Prostate gland (tissue), 2 donors: ENCODE measurements around the gene SLA2. TPM values are rescaled to one million over a fixed set of nuclear protein-coding genes. Genes with fewer than 3 reads are reported as not detected.

Experiments used
- DNase-seq: peaks from one replicate; pipeline ENCODE4 v3.0.0-alpha.2; 2019; ENCODE audit warnings: low spot score
- H3K27ac ChIP-seq, 2 donors: fragments of 200-600 bp; sonication (generic); 2 replicates each; pipeline ENCODE4 v1.5.1; 2017 to 2019
- H3K27me3 ChIP-seq: fragments of 200-600 bp; sonication (generic); replicated peaks from 2 replicates; pipeline ENCODE4 v1.5.1; 2019; ENCODE audit not compliant: insufficient read depth
- H3K36me3 ChIP-seq, 2 donors: fragments of 200-600 bp; sonication (generic); 1 replicate in 1 of 2; 2 replicates in 1 of 2; pipeline versions ENCODE4 v1.5.1 to v1.8.1; 2017 to 2019
- H3K4me1 ChIP-seq: fragments of 200-600 bp; sonication (generic); replicated peaks from 2 replicates; pipeline ENCODE4 v1.5.1; 2019
- H3K4me3 ChIP-seq, 2 donors: fragments of 200-600 bp; sonication (generic); 2 replicates each; pipeline ENCODE4 v1.5.1; 2017 to 2019
- H3K9me3 ChIP-seq: fragments of 200-600 bp; sonication (generic); 2 replicates; pipeline ENCODE4 v1.5.1; 2017
- POLR2A ChIP-seq: fragments of 450-650 bp; IDR thresholded peaks from one replicate; pipeline ENCODE4 v1.6.1; 2016; ENCODE audit warnings: antibody characterized with exemption, mild to moderate bottlenecking
- POLR2AphosphoS5 ChIP-seq: sonication (generic); formaldehyde crosslinking; IDR thresholded peaks from one replicate; pipeline ENCODE4 v1.6.1; 2017; ENCODE audit warnings: antibody characterized with exemption
- WGBS: methylation state at CpG from one replicate; pipeline ENCODE4 v1.1.5; 2018; 5-methylcytosine and 5-hydroxymethylcytosine counted together
- intact Hi-C: fragments of 100-400 bp; cut with DNase I; formaldehyde crosslinking; loops from one replicate; pipeline ENCODE4 v1.14.2; 2022
- total RNA-seq, 2 donors: library from RNA; depleted of rRNA; stranded (reverse); fragments of >200 nt; gene quantifications; one replicate each; pipeline ENCODE4 v1.1.0, GENCODE V29; 2016
- TF ChIP-seq, protein P1 (sequence below), 4 experiments: fragments of 200-600 bp in 2 of 4; fragments of 450-650 bp in 2 of 4; sonication (generic) in 2 of 4; IDR thresholded peaks; 1 replicate in 3 of 4; 2 replicates in 1 of 4; pipeline ENCODE4 v1.5.1; 2016 to 2019; ENCODE audit warnings: antibody characterized with exemption in 4 of 4, mild to moderate bottlenecking in 2 of 4, moderate library complexity in 2 of 4

Gene SLA2
- total RNA-seq, 2 donors from 2014 or later = 0.28 to 0.73 TPM

- no peaks in the 10 kb centered on the region for H3K36me3 ChIP-seq
- H3K27me3 ChIP-seq = no peaks in the 10 kb centered on the region
- no peaks in the 10 kb centered on the region for H3K9me3 ChIP-seq
- intact Hi-C loops = no loop called here
- H3K4me1 ChIP-seq = no peaks in the 10 kb centered on the region
- no peak for DNase-seq
- H3K27ac ChIP-seq = no peak overlapping the region
- TF ChIP-seq, protein P1, sequence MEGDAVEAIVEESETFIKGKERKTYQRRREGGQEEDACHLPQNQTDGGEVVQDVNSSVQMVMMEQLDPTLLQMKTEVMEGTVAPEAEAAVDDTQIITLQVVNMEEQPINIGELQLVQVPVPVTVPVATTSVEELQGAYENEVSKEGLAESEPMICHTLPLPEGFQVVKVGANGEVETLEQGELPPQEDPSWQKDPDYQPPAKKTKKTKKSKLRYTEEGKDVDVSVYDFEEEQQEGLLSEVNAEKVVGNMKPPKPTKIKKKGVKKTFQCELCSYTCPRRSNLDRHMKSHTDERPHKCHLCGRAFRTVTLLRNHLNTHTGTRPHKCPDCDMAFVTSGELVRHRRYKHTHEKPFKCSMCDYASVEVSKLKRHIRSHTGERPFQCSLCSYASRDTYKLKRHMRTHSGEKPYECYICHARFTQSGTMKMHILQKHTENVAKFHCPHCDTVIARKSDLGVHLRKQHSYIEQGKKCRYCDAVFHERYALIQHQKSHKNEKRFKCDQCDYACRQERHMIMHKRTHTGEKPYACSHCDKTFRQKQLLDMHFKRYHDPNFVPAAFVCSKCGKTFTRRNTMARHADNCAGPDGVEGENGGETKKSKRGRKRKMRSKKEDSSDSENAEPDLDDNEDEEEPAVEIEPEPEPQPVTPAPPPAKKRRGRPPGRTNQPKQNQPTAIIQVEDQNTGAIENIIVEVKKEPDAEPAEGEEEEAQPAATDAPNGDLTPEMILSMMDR (IDR thresholded peaks at IDR 0.05) = no peak
- no peak for TF ChIP-seq POLR2A
- TF ChIP-seq POLR2AphosphoS5 = no peak
- H3K4me3 ChIP-seq = no peak overlapping the region
- WGBS = 59% methylated on average over 3 of the region's 3 CpGs
Observed at GRCh38 chr20:36646678-36647077, 682 bp upstream of the SLA2 start.

- 85% methylated on average over 7 of the region's 7 CpGs for WGBS
- intact Hi-C loops = no loop called here
- no peaks in the 10 kb centered on the region for H3K4me1 ChIP-seq
- H3K27ac ChIP-seq = no peak overlapping the region
- no peaks in the 10 kb centered on the region for H3K27me3 ChIP-seq
- no peaks in the 10 kb centered on the region for H3K36me3 ChIP-seq
- H3K4me3 ChIP-seq = no peak overlapping the region
- H3K9me3 ChIP-seq = no peaks in the 10 kb centered on the region
- TF ChIP-seq, protein P1 (IDR thresholded peaks at IDR 0.05) = no peak
- TF ChIP-seq POLR2AphosphoS5 (no peak), POLR2A (no peak)
- DNase-seq = no peak
Observed at GRCh38 chr20:36645353-36645752, 643 bp downstream of the SLA2 start.

DNA sequence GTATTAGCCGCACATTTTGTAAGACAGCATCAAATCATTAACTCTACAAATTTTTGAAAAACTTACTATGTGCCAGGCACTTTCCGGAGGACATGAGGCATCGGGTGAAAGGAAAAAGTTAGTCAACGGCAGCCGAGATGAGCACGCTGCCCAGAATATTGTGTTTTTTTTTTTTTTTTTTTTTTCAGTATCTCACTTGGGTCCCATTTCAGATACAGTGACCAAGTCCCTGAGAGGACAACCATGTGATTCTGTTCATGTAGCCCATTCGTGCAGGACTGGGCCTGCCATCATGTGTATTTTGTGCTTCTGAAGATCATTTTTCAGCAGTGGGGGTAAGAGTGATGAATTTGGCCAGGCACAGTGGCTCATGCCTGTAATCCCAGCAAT, 1.3 kb downstream of the SLA2 start:
- Histone ChIP-seq H3K27me3 (no peaks in the 10 kb centered on the region), H3K4me3 (no peak overlapping the region), H3K4me1 (no peaks in the 10 kb centered on the region), H3K36me3 (no peaks in the 10 kb centered on the region), H3K27ac (no peak overlapping the region), H3K9me3 (no peaks in the 10 kb centered on the region)
- TF ChIP-seq POLR2A = no peak
- no peak for TF ChIP-seq POLR2AphosphoS5
- WGBS = 83% methylated on average over 7 of the region's 7 CpGs
- no peak for DNase-seq
- intact Hi-C loops = no loop called here

DNA sequence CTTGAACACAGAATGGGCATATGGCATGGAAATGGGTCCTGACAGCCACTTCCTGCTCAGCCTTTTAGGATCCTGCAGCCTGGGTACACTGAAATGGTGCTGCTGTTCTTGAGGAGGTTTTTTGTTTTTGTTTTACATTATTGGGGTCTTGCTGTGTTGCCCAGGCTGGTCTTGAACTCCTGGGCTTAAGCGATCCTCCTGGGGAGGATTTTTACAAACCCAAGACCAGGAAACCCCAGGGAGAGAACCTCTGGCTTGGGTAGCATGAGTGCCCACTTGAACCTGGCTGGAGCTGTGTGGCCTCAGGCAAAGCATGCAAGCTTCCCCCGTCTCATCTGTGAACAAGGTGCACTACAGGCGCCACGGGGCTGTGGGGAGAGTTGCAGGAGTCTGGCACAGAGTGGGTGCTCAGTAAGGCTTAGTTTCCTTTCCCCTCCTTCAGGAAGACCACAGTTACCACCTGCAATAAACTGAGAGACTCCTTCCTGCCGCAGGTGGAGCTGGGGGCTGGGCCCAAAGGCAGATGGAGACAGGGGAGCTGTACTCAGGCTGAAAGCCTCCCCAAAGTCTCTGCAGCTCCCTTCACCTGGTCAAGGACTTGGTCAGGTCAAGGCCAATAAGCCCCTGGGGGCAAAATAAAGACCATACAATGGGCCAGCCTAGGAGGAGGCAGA, 1.8 kb downstream of the SLA2 start:
- no peaks in the 10 kb centered on the region for H3K9me3 ChIP-seq
- intact Hi-C loops = no loop called here
- no peaks in the 10 kb centered on the region for H3K4me1 ChIP-seq
- no peaks in the 10 kb centered on the region for H3K36me3 ChIP-seq
- TF ChIP-seq POLR2A (no peak), POLR2AphosphoS5 (no peak)
- TF ChIP-seq, protein P1 (IDR thresholded peaks at IDR 0.05) = no peak
- no peak for DNase-seq
- WGBS = 78% methylated on average over 5 of the region's 5 CpGs
- no peak overlapping the region for H3K4me3 ChIP-seq
- H3K27me3 ChIP-seq = no peaks in the 10 kb centered on the region
- H3K27ac ChIP-seq = no peak overlapping the region

- no peaks in the 10 kb centered on the region for H3K4me1 ChIP-seq
- TF ChIP-seq, protein P1 (IDR thresholded peaks at IDR 0.05) = no peak
- TF ChIP-seq POLR2AphosphoS5 (no peak), POLR2A (no peak)
- H3K27me3 ChIP-seq = no peaks in the 10 kb centered on the region
- intact Hi-C loops = no loop called here
- no peak overlapping the region for H3K4me3 ChIP-seq
- WGBS = 81% methylated on average over 6 of the region's 6 CpGs
- H3K36me3 ChIP-seq = no peaks in the 10 kb centered on the region
- H3K9me3 ChIP-seq = no peaks in the 10 kb centered on the region
- DNase-seq = no peak
- H3K27ac ChIP-seq = no peak overlapping the region
Observed at GRCh38 chr20:36642136-36642535, 3.9 kb downstream of the SLA2 start.
